ENCODE data around the gene CDV3.
"Not testable (repeated sequence)": the region's sequence is repeated elsewhere in the genome, so short reads cannot be mapped to it uniquely, and the experiment has no call there.

Gene CDV3, protein sequence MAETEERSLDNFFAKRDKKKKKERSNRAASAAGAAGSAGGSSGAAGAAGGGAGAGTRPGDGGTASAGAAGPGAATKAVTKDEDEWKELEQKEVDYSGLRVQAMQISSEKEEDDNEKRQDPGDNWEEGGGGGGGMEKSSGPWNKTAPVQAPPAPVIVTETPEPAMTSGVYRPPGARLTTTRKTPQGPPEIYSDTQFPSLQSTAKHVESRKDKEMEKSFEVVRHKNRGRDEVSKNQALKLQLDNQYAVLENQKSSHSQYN

DNA sequence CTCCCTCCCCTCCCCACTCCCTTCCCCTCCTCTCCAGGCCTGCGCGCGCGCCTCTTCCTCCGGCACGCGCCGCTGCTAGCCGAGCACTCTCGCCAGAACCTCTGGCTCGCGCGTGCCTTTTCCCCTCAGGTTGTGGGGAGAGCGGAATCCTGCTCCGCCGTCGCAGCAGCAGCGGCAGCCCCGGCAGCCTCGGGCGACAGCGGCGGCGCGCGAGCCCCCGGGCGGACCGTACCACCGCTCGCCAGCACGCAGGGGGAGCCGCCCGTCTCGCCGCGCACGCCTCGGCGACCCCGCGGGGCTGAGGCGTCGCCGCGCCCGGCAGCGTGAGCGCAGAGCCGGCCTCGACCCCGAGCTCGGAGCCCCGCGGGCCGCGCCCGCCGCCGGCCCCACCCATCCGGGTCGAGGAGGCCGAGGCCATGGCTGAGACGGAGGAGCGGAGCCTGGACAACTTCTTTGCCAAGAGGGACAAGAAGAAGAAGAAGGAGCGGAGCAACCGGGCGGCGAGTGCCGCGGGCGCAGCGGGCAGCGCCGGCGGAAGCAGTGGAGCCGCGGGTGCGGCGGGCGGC is at the start of gene CDV3:
Gene CDV3 (plus strand): TSS at position 58 of the 566 bp plus-strand sequence. CDS start 359 bp downstream, at position 417.
- DNase-seq, result no peak

DNA sequence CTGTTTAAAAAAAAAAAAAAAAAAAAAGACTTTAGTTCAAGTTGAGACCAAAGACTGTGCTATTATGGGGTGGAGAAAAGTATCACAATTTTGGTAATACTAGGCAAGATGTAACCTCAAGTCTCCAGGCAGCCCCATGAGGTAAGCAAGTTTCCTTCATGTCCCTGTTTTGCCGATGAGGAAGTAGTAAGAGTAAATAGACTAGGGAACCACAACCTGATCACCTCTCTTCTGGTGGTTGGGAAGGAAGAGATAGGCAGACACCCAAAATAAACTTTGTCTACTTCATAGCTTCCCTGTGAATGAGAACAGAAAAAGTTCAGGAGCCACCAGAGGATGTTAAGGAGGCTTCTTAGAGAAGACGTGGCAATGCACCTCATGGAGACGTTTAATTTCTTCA is 49.7 kb upstream of the CDV3 start:
- not testable (repeated sequence) for DNase-seq

DNA sequence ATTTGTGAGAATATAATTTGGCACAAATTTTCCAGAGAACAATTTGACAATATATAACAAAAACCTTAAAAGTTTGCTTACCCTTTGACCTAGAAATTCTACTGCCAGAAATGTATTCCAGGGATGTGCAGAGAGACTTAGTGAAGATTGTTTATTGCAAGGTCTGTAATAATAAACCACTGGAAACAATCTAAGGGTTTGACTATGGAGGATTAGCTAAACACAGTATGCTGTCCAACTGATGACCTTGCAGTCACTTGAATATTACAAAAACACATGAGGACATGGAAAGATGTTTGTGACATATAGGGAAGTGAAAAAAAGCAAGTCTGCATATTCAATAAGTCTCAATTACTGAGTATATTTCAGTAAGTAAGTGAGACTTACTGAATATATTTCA is 48.1 kb upstream of the CDV3 start:
- DNase-seq, result no peak

- no peak for DNase-seq
These were observed 46.3 kb upstream of the CDV3 start for GRCh38 chr3:133527081-133527715.

GRCh38 chr3:133529809-133530208 is 43.7 kb upstream of the CDV3 start:
- no peak for DNase-seq

DNA sequence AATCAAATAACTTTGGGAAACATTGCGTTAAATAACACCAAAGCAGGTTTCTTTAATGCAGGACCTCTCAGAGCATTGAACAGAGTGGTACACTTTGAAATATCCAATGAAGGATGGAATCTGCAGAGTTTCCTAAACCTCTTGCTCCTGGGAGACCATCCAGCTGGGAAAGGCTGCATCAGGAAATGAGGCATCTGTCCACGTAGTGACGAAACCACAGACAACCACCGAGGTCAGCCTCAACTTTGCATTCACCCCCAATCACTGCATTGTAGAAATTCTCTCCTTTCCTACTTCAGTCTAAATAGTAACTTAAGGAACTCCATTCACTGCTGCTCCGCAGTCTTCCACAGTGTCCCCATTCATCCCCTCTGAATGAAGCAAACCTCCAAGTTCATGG is 41.5 kb upstream of the CDV3 start:
- DNase-seq, result no peak

- no peak for DNase-seq
These were observed 40.5 kb upstream of the CDV3 start for GRCh38 chr3:133532951-133533350.

GRCh38 chr3:133535971-133536881 is 37.3 kb upstream of the CDV3 start:
- DNase-seq, result no peak

GRCh38 chr3:133537131-133537530 is 36.4 kb upstream of the CDV3 start:
- DNase-seq, result not testable (repeated sequence)

- DNase-seq, result no peak
These were observed 35.3 kb upstream of the CDV3 start for GRCh38 chr3:133538154-133538553.

DNA sequence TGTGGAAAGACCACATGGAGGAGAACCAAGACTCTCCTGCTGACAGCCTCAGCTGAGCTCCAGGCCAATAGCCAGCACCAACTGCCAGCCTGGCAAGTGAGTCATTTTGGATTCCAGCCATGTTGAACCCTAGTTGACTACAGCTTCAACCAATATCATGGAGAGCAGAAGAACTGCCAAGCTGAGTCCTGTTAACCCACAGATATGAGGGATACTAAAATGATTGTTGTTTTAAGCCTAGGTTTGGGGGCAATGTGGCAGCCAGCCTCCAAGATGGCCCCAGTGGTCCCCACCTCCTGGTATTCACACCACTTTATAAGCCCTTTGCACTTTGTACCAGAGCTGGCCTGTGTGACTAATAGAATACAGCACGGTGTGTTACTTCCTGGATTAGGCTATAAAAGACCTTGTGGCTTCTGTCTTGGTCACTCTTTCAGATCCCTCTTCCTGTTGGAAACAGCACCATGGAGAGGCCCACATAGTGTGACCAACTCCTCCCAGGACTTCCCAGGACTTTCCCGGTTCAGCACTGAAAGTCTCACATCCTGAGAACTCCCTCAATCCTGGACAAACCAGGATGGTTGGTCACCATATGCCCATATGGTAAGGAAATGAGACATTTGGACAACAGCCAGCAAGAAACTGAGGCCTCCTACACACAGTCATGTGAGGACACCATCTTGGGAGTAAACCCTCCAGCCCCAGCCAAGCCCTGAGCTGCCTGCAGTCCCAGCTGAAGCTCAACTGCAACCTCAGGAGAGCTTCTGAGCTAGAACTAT is 32.4 kb upstream of the CDV3 start:
- no peak for DNase-seq

- DNase-seq, result no peak
These were observed 30.6 kb upstream of the CDV3 start for GRCh38 chr3:133542871-133543270.

GRCh38 chr3:133544983-133545382 is 28.5 kb upstream of the CDV3 start:
- not testable (repeated sequence) for DNase-seq

GRCh38 chr3:133547432-133548041 is 25.9 kb upstream of the CDV3 start:
- DNase-seq, result no peak

- DNase-seq, result no peak
These were observed 25.4 kb upstream of the CDV3 start for GRCh38 chr3:133548090-133548489.

DNA sequence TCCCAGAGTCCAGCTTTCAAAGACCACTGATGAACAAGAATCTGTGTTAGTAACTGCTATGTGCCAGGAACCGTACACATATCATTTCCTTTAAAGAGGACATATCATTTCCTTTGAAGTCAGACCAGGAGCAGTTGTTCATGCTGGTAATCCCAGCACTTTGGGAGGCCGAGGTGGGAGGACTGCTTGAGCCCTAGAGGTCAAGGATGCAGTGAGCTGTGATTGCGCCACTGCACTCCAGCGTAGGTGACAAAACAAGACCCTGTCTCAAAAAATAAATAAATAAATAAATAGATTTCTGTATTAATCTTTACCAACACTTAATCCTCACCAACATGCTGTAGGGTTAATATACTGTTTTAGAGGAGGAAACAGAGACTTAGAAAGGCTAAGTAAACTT is 23.9 kb upstream of the CDV3 start:
- DNase-seq, result no peak

DNA sequence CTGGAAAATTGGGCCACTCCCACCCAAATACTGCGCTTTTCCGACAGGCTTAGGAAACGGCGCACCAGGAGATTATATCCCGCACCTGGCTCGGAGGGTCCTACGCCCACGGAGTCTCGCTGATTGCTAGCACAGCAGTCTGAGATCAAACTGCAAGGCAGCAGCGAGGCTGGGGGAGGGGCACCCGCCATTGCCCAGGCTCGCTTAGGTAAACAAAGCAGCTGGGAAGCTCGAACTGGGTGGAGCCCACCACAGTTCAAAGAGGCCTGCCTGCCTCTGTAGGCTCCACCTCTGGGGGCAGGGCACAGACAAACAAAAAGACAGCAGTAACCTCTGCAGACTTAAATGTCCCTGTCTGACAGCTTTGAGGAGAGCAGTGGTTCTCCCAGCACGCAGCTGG is 21.9 kb upstream of the CDV3 start:
- DNase-seq, result not testable (repeated sequence)

DNA sequence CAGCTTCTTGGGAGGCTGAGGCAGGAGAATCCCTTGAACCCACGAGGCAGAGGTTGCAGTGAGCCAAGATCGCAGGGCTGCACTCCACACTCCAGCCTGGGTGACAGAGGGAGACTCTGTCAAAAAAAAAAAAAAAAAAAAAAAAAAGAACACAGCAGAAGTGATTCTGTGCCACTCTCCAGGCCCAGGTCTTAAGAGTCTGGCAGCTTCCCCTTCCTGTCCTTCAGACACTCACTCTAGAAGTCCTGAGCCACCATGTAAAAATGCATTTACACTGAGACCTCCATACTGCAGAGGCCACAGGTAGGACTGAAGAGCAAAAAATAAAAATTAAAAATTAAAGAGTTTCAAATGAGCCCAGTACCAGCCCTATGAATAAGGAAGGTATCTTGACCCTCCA is 11.8 kb upstream of the CDV3 start:
- DNase-seq, result no peak

- DNase-seq, result no peak
These were observed 11.1 kb upstream of the CDV3 start for GRCh38 chr3:133562376-133562775.

- no peak for DNase-seq
These were observed 10.3 kb upstream of the CDV3 start for GRCh38 chr3:133563186-133563591.

DNA sequence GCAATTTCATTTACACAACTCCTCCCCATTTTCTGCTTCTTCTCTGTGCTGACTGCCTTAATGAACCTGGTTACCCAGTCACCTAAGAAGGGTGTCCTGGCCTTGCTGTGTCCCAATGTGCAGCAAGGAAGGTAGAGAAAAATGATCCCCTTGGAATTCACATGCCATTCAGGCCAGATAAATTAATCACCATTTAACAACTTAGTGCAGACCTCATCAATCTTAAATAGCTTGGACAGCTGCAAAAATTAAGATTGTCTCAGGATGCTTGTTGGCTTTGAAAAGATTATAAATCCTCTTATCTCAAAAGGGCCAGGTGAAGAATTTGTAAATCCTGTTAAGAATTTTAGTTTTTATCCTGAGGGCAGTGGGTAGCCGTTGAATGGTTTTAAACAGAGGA is 9.7 kb upstream of the CDV3 start:
- DNase-seq, result no peak
